HepG2 (cell line): ENCODE data around the gene MACROD2. TPM values are rescaled to one million over a fixed set of nuclear protein-coding genes. Genes with fewer than 3 reads are reported as not detected.
A peak's percentile ranks its signal among the peaks of the same experiment; 100 is the strongest.

Source experiments
- ATRX ChIP-seq: sonication (generic); formaldehyde crosslinking; IDR thresholded peaks from 2 replicates; pipeline ENCODE4 v1.4.0; 2020; ENCODE audit warnings: missing genetic modification reagents, borderline replicate concordance
- BATF2 ChIP-seq: sonication (generic); formaldehyde crosslinking; IDR thresholded peaks from 2 replicates; pipeline ENCODE4 v1.8.0; 2022; ENCODE audit warnings: mild to moderate bottlenecking, missing genetic modification reagents, moderate library complexity
- CEBPB ChIP-seq: IDR thresholded peaks from 2 replicates; pipeline ENCODE4 v1.6.1; 2011; ENCODE audit warnings: low read depth, low read length, improper control_type of control experiment, borderline replicate concordance
- GTF2F1 ChIP-seq: fragments of 150-350 bp; IDR thresholded peaks from 2 replicates; pipeline ENCODE4 v1.6.1; 2014; ENCODE audit warnings: low read length
- KAT7 ChIP-seq: IDR thresholded peaks from 2 replicates; pipeline ENCODE4 v1.6.1; 2018; ENCODE audit warnings: borderline replicate concordance, missing compliant biosample characterization
- KDM6A ChIP-seq: IDR thresholded peaks from 2 replicates; pipeline ENCODE4 v1.6.1; 2016; ENCODE audit warnings: low read depth
- KLF12 ChIP-seq: sonication (generic); formaldehyde crosslinking; IDR thresholded peaks from 2 replicates; pipeline ENCODE4 v1.4.0; 2020; ENCODE audit warnings: missing genetic modification reagents, borderline replicate concordance
- MEIS1 ChIP-seq: sonication (generic); formaldehyde crosslinking; IDR thresholded peaks from 2 replicates; pipeline ENCODE4 v1.9.0; 2021; ENCODE audit warnings: mild to moderate bottlenecking, missing genetic modification reagents, moderate library complexity, borderline replicate concordance
- MEIS2 ChIP-seq: sonication (generic); formaldehyde crosslinking; IDR thresholded peaks from 2 replicates; pipeline ENCODE4 v1.9.0; 2021; ENCODE audit warnings: mild to moderate bottlenecking, missing genetic modification reagents
- MXD4 ChIP-seq: IDR thresholded peaks from 2 replicates; pipeline ENCODE4 v1.6.1; 2016; ENCODE audit warnings: mild to moderate bottlenecking, missing biosample characterization, missing genetic modification reagents
- NFIB ChIP-seq: sonication (generic); formaldehyde crosslinking; IDR thresholded peaks from 2 replicates; pipeline ENCODE4 v1.9.0; 2021; ENCODE audit warnings: missing genetic modification reagents, mild to moderate bottlenecking, borderline replicate concordance
- NR3C1 ChIP-seq: sonication (generic); formaldehyde crosslinking; IDR thresholded peaks from 2 replicates; pipeline ENCODE4 v1.4.0; 2020; ENCODE audit warnings: missing genetic modification reagents
- PAX8 ChIP-seq: sonication (generic); formaldehyde crosslinking; IDR thresholded peaks from 2 replicates; pipeline ENCODE4 v1.8.0; 2022; ENCODE audit warnings: mild to moderate bottlenecking, missing genetic modification reagents, borderline replicate concordance
- RBM39 ChIP-seq: fragments of 200-400 bp; formaldehyde crosslinking; IDR thresholded peaks from one replicate; pipeline ENCODE4 v1.6.1; 2018; ENCODE audit warnings: antibody characterized with exemption, mild to moderate bottlenecking, low read depth, low read length; ENCODE audit not compliant: poor library complexity, severe bottlenecking
- SRSF4 ChIP-seq: fragments of 200-400 bp; formaldehyde crosslinking; IDR thresholded peaks from one replicate; pipeline ENCODE4 v1.6.1; 2018; ENCODE audit warnings: mild to moderate bottlenecking, low read depth, low read length, moderate library complexity; ENCODE audit not compliant: poor library complexity, severe bottlenecking
- TCF7L2 ChIP-seq: IDR thresholded peaks from 2 replicates; pipeline ENCODE4 v1.6.1; 2011; ENCODE audit warnings: mild to moderate bottlenecking, low read depth, low read length, moderate library complexity
- ZBTB2 ChIP-seq: sonication (generic); formaldehyde crosslinking; IDR thresholded peaks from 2 replicates; pipeline ENCODE4 v1.8.0; 2022; ENCODE audit warnings: low read depth, missing genetic modification reagents
- ZIK1 ChIP-seq: sonication (generic); formaldehyde crosslinking; IDR thresholded peaks from 2 replicates; pipeline ENCODE4 v1.5.0; 2020; ENCODE audit warnings: mild to moderate bottlenecking, low read depth, missing genetic modification reagents, borderline replicate concordance
- ZKSCAN8 ChIP-seq: IDR thresholded peaks from 2 replicates; pipeline ENCODE4 v1.6.1; 2016; ENCODE audit warnings: borderline replicate concordance, missing genetic modification reagents, missing compliant biosample characterization
- ZNF124 ChIP-seq: sonication (generic); formaldehyde crosslinking; IDR thresholded peaks from 2 replicates; pipeline ENCODE4 v1.4.0; 2020; ENCODE audit warnings: missing genetic modification reagents
- ZNF512 ChIP-seq: sonication (generic); formaldehyde crosslinking; IDR thresholded peaks from 2 replicates; pipeline ENCODE4 v1.4.0; 2020; ENCODE audit warnings: mild to moderate bottlenecking, missing genetic modification reagents
- ZNF552 ChIP-seq: sonication (generic); formaldehyde crosslinking; IDR thresholded peaks from 2 replicates; pipeline ENCODE4 v1.9.0; 2022; ENCODE audit warnings: missing genetic modification reagents, mild to moderate bottlenecking, borderline replicate concordance
- ZNF788 ChIP-seq: sonication (generic); formaldehyde crosslinking; IDR thresholded peaks from 2 replicates; pipeline ENCODE4 v1.5.0; 2020; ENCODE audit warnings: mild to moderate bottlenecking, missing genetic modification reagents, borderline replicate concordance
- polyA plus RNA-seq, 8 experiments: library from polyadenylated mRNA; depleted of rRNA in 3 of 8; stranded (reverse) in 7 of 8; unstranded in 1 of 8; fragments of >200 nt; fragmentation: Illumina TruSeq in 4 of 8; extraction: Trizol in 4 of 8; gene quantifications; 2 replicates each; pipeline versions ENCODE4 v1.2.1 to v1.2.3, GENCODE V29; 2011 to 2016; ENCODE audit warnings: low read depth in 4 of 8, missing spikeins in 1 of 8, mixed read lengths in 1 of 8; ENCODE audit not compliant: insufficient read depth in 1 of 8
- total RNA-seq, 5 experiments: library from RNA; depleted of rRNA; stranded (reverse); fragments of >200 nt; fragmentation: Illumina TruSeq; extraction: Trizol; gene quantifications; 2 replicates each; pipeline ENCODE4 v1.2.3, GENCODE V29; 2016; ENCODE audit warnings: low read depth in 1 of 5
- TF ChIP-seq, protein P1 (sequence below): sonication (generic); formaldehyde crosslinking; IDR thresholded peaks from 2 replicates; pipeline ENCODE4 v1.4.0; 2020; ENCODE audit warnings: mild to moderate bottlenecking, missing genetic modification reagents
- TF ChIP-seq, protein P2 (sequence below): sonication (generic); formaldehyde crosslinking; IDR thresholded peaks from 2 replicates; pipeline ENCODE4 v1.4.0; 2020; ENCODE audit warnings: mild to moderate bottlenecking, missing genetic modification reagents

The MACROD2 gene
- total and polyA plus RNA-seq, 2 of the 13 experiments (the other 11 are each of a cell fraction or from before 2014, with no cell fraction given), result 0.13 to 0.51 TPM

- TF ChIP-seq CEBPB (peak; percentile 93), ZNF512 (CRISPR knock-in tag) (no peak), KAT7 (CRISPR knock-in tag) (peak; percentile 86; the same call in 1 of the 2 replicates), ZNF552 (CRISPR knock-in tag) (no peak), NFIB (CRISPR knock-in tag) (no peak), NR3C1 (CRISPR knock-in tag) (no peak), SRSF4 (no peak), BATF2 (CRISPR knock-in tag) (no peak), TCF7L2 (no peak), RBM39 (no peak), ZNF124 (CRISPR knock-in tag) (0 out of 2 replicates have a peak, but pooled peaks have one; percentile 54), KLF12 (CRISPR knock-in tag) (no peak), KDM6A (CRISPR knock-in tag) (peak; percentile 42; the same call in 1 of the 2 replicates), ZIK1 (no peak), PAX8 (CRISPR knock-in tag) (0 out of 2 replicates have a peak, but pooled peaks have one; percentile 36), ZKSCAN8 (CRISPR knock-in tag) (peak; percentile 63; the same call in 1 of the 2 replicates), ZBTB2 (no peak), ZNF788 (no peak), GTF2F1 (no peak; the same call in 1 of the 2 replicates), MEIS2 (CRISPR knock-in tag) (no peak), ATRX (CRISPR knock-in tag) (no peak), MXD4 (CRISPR knock-in tag) (no peak), MEIS1 (CRISPR knock-in tag) (no peak)
- TF ChIP-seq, protein P1, sequence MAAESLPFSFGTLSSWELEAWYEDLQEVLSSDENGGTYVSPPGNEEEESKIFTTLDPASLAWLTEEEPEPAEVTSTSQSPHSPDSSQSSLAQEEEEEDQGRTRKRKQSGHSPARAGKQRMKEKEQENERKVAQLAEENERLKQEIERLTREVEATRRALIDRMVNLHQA (CRISPR knock-in tag), result no peak
- TF ChIP-seq, protein P2, sequence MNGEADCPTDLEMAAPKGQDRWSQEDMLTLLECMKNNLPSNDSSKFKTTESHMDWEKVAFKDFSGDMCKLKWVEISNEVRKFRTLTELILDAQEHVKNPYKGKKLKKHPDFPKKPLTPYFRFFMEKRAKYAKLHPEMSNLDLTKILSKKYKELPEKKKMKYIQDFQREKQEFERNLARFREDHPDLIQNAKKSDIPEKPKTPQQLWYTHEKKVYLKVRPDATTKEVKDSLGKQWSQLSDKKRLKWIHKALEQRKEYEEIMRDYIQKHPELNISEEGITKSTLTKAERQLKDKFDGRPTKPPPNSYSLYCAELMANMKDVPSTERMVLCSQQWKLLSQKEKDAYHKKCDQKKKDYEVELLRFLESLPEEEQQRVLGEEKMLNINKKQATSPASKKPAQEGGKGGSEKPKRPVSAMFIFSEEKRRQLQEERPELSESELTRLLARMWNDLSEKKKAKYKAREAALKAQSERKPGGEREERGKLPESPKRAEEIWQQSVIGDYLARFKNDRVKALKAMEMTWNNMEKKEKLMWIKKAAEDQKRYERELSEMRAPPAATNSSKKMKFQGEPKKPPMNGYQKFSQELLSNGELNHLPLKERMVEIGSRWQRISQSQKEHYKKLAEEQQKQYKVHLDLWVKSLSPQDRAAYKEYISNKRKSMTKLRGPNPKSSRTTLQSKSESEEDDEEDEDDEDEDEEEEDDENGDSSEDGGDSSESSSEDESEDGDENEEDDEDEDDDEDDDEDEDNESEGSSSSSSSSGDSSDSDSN (CRISPR knock-in tag), result no peak
Observed at GRCh38 chr20:14991023-14991422, 995.7 kb downstream of the MACROD2 start (continued).
